ENCODE measurements around the gene NRXN3.

- TF ChIP-seq CTCF (IDR thresholded peaks at IDR 0.05 in 2 of 3, conservative IDR thresholded peaks at IDR 0.05 in 1 of 3; ENCODE audit: borderline replicate concordance in 1 of 3, insufficient read depth in 1 of 3, low read depth in 2 of 3, low read length in 2 of 3) (no peak), ZFX (IDR thresholded peaks at IDR 0.05) (no peak), POLR2A (IDR thresholded peaks at IDR 0.05; ENCODE audit: borderline replicate concordance, extremely low read depth, insufficient read depth, insufficient read length) (no peak), ZNF274 (IDR thresholded peaks at IDR 0.05; ENCODE audit: low read depth, low read length) (no peak), RAD21 (IDR thresholded peaks at IDR 0.05; ENCODE audit: low read depth) (no peak), EZH2 (IDR thresholded peaks at IDR 0.05) (no peak), REST (IDR thresholded peaks at IDR 0.05; ENCODE audit: low read depth) (no peak), MAX (IDR thresholded peaks at IDR 0.05) (no peak), EZH2phosphoT487 (IDR thresholded peaks at IDR 0.05; ENCODE audit: borderline replicate concordance) (no peak), ATF3 (IDR thresholded peaks at IDR 0.05) (no peak), YY1 (IDR thresholded peaks at IDR 0.05; ENCODE audit: extremely low read depth, insufficient replicate concordance, low read depth, low read length) (no peak), SP1 (IDR thresholded peaks at IDR 0.05; ENCODE audit: low read depth) (no peak)
These were observed 1495.4 kb downstream of the NRXN3 start for GRCh38 chr14:79665556-79665955.

Data from HCT116 (cell line).